CD14-positive monocyte (primary cell): ENCODE data around the gene OR52H1. TPM values are rescaled to one million over a fixed set of nuclear protein-coding genes. Genes with fewer than 3 reads are reported as not detected.

Experiments
- DNase-seq, 3 donors: peaks; one replicate each; pipeline ENCODE4 v3.0.0-alpha.2; 2011 to 2022
- H2AFZ ChIP-seq: 2 replicates; pipeline ENCODE4 v1.6.0; 2012; ENCODE audit warnings: mild to moderate bottlenecking, low read depth, low read length, inconsistent platforms; ENCODE audit not compliant: insufficient read depth, poor library complexity, severe bottlenecking
- H3K27ac ChIP-seq, 2 donors: 1 replicate in 1 of 2; 2 replicates in 1 of 2; pipeline ENCODE4 v1.5.1; 2012 to 2013; ENCODE audit warnings: low read length in 2 of 2, control low read depth in 1 of 2, inconsistent platforms in 1 of 2, low read depth in 1 of 2, mild to moderate bottlenecking in 1 of 2
- H3K27me3 ChIP-seq, 2 donors: one replicate each; pipeline versions ENCODE4 v1.6.0 to v1.6.1; 2011 to 2013; ENCODE audit warnings: low read length in 2 of 2; ENCODE audit not compliant: control insufficient read depth in 2 of 2, insufficient read depth in 2 of 2
- H3K36me3 ChIP-seq, 2 donors: replicated peaks in 1 of 2; 1 replicate in 1 of 2; 2 replicates in 1 of 2; pipeline versions ENCODE4 v1.5.1 to v1.6.1; 2012 to 2013; ENCODE audit warnings: low read length in 2 of 2, control low read depth in 1 of 2, inconsistent platforms in 1 of 2, mild to moderate bottlenecking in 1 of 2; ENCODE audit not compliant: insufficient read depth in 2 of 2, control insufficient read depth in 1 of 2
- H3K4me1 ChIP-seq, 2 donors: 1 replicate in 1 of 2; 2 replicates in 1 of 2; pipeline versions ENCODE4 v1.5.1 to v1.6.1; 2012 to 2013; ENCODE audit warnings: low read length in 2 of 2, control low read depth in 1 of 2, inconsistent platforms in 1 of 2, mild to moderate bottlenecking in 1 of 2, moderate library complexity in 1 of 2; ENCODE audit not compliant: insufficient read depth in 2 of 2, control insufficient read depth in 1 of 2
- H3K4me2 ChIP-seq: replicated peaks from 2 replicates; pipeline ENCODE3; 2012; ENCODE audit warnings: low read length, moderate library complexity, mild to moderate bottlenecking; ENCODE audit not compliant: poor library complexity, severe bottlenecking; ENCODE audit errors: extremely low read depth
- H3K4me3 ChIP-seq, 3 experiments: fragments of 200-600 bp in 1 of 3; sonication (generic) in 1 of 3; replicated peaks in 1 of 3; 1 replicate in 2 of 3; 2 replicates in 1 of 3; pipeline ENCODE4 v1.5.1; 2011 to 2013; ENCODE audit warnings: low read length in 3 of 3, mild to moderate bottlenecking in 3 of 3, control low read depth in 2 of 3, low read depth in 2 of 3, inconsistent platforms in 1 of 3, moderate library complexity in 1 of 3
- H3K79me2 ChIP-seq: 2 replicates; pipeline ENCODE4 v1.6.0; 2012; ENCODE audit warnings: mild to moderate bottlenecking, control low read depth, inconsistent platforms, low read length, moderate library complexity; ENCODE audit not compliant: insufficient read depth
- H3K9ac ChIP-seq: 2 replicates; pipeline ENCODE4 v1.6.0; 2017; ENCODE audit warnings: low read length, mild to moderate bottlenecking; ENCODE audit not compliant: insufficient read depth, poor library complexity, severe bottlenecking
- H3K9me3 ChIP-seq, 2 donors: replicated peaks in 1 of 2; 1 replicate in 1 of 2; 2 replicates in 1 of 2; pipeline versions ENCODE4 v1.5.1 to v1.6.1; 2012 to 2013; ENCODE audit warnings: low read length in 2 of 2, control low read depth in 1 of 2; ENCODE audit not compliant: control insufficient read depth in 1 of 2, insufficient read depth in 1 of 2
- H4K20me1 ChIP-seq: 2 replicates; pipeline ENCODE4 v1.6.0; 2012; ENCODE audit warnings: mild to moderate bottlenecking, low read length, control low read depth, moderate library complexity; ENCODE audit not compliant: insufficient read depth
- H3K27ac Mint-ChIP-seq, 7 donors: one replicate each; pipeline ENCODE4 v1.8.0; 2020; ENCODE audit warnings: mild to moderate bottlenecking in 7 of 7, mixed read lengths in 7 of 7, moderate library complexity in 6 of 7, inconsistent platforms in 2 of 7
- H3K27me3 Mint-ChIP-seq, 3 donors: one replicate each; pipeline ENCODE4 v1.8.0; 2021 to 2022; ENCODE audit warnings: low read depth in 3 of 3, mild to moderate bottlenecking in 3 of 3, mixed read lengths in 3 of 3, moderate library complexity in 3 of 3, inconsistent platforms in 1 of 3
- H3K36me3 Mint-ChIP-seq, 2 donors: one replicate each; pipeline ENCODE4 v1.8.0; 2020; ENCODE audit warnings: mixed read lengths in 2 of 2, inconsistent platforms in 1 of 2, mild to moderate bottlenecking in 1 of 2
- H3K4me1 Mint-ChIP-seq: one replicate; pipeline ENCODE4 v1.8.0; 2020; ENCODE audit warnings: mild to moderate bottlenecking, mixed read lengths
- H3K4me3 Mint-ChIP-seq, 2 donors: one replicate each; pipeline ENCODE4 v1.8.0; 2020; ENCODE audit warnings: mild to moderate bottlenecking in 2 of 2, mixed read lengths in 2 of 2, moderate library complexity in 1 of 2
- H3K9me3 Mint-ChIP-seq, 7 donors: one replicate each; pipeline ENCODE4 v1.8.0; 2020 to 2022; ENCODE audit warnings: mixed read lengths in 7 of 7, mild to moderate bottlenecking in 6 of 7, moderate library complexity in 6 of 7, inconsistent platforms in 2 of 7
- CTCF ChIP-seq: fragments of 200-600 bp; IDR thresholded peaks from one replicate; pipeline ENCODE4 v1.8.0; 2022; ENCODE audit warnings: antibody characterized with exemption, mild to moderate bottlenecking
- WGBS: methylation state at CpG from one replicate; pipeline ENCODE4 v1.1.5; 2013; ENCODE audit warnings: missing lambda C conversion rate; ENCODE audit not compliant: insufficient coverage; 5-methylcytosine and 5-hydroxymethylcytosine counted together
- intact Hi-C, 2 donors: fragments of 100-400 bp; cut with micrococcal nuclease; formaldehyde crosslinking; loops; one replicate each; pipeline versions ENCODE4 v1.15.0 to v1.15.1; 2023
- polyA plus RNA-seq, 3 donors: library from polyadenylated mRNA; depleted of rRNA in 1 of 3; unstranded in 2 of 3; stranded (reverse) in 1 of 3; fragments of 300-500 nt in 2 of 3; fragments of >200 nt in 1 of 3; fragmentation: Illumina TruSeq in 2 of 3; gene quantifications; 1 replicate in 2 of 3; 2 replicates in 1 of 3; pipeline ENCODE4 v1.2.3, GENCODE V29; 2012 to 2021

OR52H1 gene
- polyA plus RNA-seq, 3 donors, result not detected

- intact Hi-C loops, result no loop called here
- H3K4me2 ChIP-seq, result no peak overlapping the region
- no peak for TF ChIP-seq CTCF
- Mint-ChIP-seq H3K4me1 (no peaks in the 10 kb centered on the region), H3K27me3 (peaks cover 0 to 2% (median 1%) of the 10 kb centered on the region in 3 donors), H3K36me3 (no peaks in the 10 kb centered on the region), H3K4me3 (no peak overlapping the region), H3K27ac (no peak overlapping the region), H3K9me3 (peaks cover 0 to 7% (median 3%) of the 10 kb centered on the region in 7 donors)
- H3K4me3 ChIP-seq, result no peak overlapping the region
- H3K79me2 ChIP-seq, result no peaks in the 10 kb centered on the region
- no peak for DNase-seq
- H2AFZ ChIP-seq, result no peak overlapping the region
- H3K4me1 ChIP-seq, result no peaks in the 10 kb centered on the region
- no peak overlapping the region for H3K27ac ChIP-seq
- H3K9me3 ChIP-seq, result no peaks in the 10 kb centered on the region
- H3K27me3 ChIP-seq, result no peaks in the 10 kb centered on the region
- 90% methylated on average over 2 of the region's 9 CpGs for WGBS
- no peaks in the 10 kb centered on the region for H3K36me3 ChIP-seq
- H3K9ac ChIP-seq, result no peak overlapping the region
- no peaks in the 10 kb centered on the region for H4K20me1 ChIP-seq
Observed at GRCh38 chr11:5505363-5506048, 42.8 kb downstream of the OR52H1 start.

GRCh38 chr11:5504403-5504921 lies 43.9 kb downstream of the OR52H1 start:
- H3K9ac ChIP-seq, result no peak overlapping the region
- H3K27me3 ChIP-seq, result no peaks in the 10 kb centered on the region
- Mint-ChIP-seq H3K36me3 (no peaks in the 10 kb centered on the region), H3K27ac (peak overlapping the region in 1 of 7 donors; percentile 16), H3K27me3 (peaks cover 0 to 2% (median 0%) of the 10 kb centered on the region in 3 donors), H3K9me3 (peaks cover 0 to 7% (median 3%) of the 10 kb centered on the region in 7 donors), H3K4me1 (no peaks in the 10 kb centered on the region), H3K4me3 (no peak overlapping the region)
- intact Hi-C loops, result no loop called here
- H3K4me1 ChIP-seq, result no peaks in the 10 kb centered on the region
- no peaks in the 10 kb centered on the region for H4K20me1 ChIP-seq
- H3K27ac ChIP-seq, result no peak overlapping the region
- no peaks in the 10 kb centered on the region for H3K9me3 ChIP-seq
- no peaks in the 10 kb centered on the region for H3K36me3 ChIP-seq
- no peak for DNase-seq
- no CpG with 5 or more reads among the region's 2 CpGs for WGBS
- H3K4me3 ChIP-seq, result no peak overlapping the region
- no peak overlapping the region for H2AFZ ChIP-seq
- no peaks in the 10 kb centered on the region for H3K79me2 ChIP-seq
- H3K4me2 ChIP-seq, result no peak overlapping the region
- no peak for TF ChIP-seq CTCF
